ENCODE measurements around the gene RBM45.
"Not testable (repeated sequence)": the region's sequence is repeated elsewhere in the genome, so short reads cannot be mapped to it uniquely, and the experiment has no call there.

Gene RBM45

GRCh38 chr2:178075006-178075326 is 37.3 kb upstream of the RBM45 start:
- ChIA-PET POLR2A (no interaction called here), CTCF (no interaction called here)
- no peak for TF ChIP-seq PKNOX1 (IDR thresholded peaks at IDR 0.05)
- TF ChIP-seq FOXM1 (IDR thresholded peaks at IDR 0.05; ENCODE audit: borderline replicate concordance): no peak
- TF ChIP-seq ZNF384 (IDR thresholded peaks at IDR 0.05): no peak
- TF ChIP-seq HDGF (IDR thresholded peaks at IDR 0.05; ENCODE audit: borderline replicate concordance): no peak
- TF ChIP-seq LEF1 (IDR thresholded peaks at IDR 0.05; ENCODE audit: borderline replicate concordance): no peak
- TF ChIP-seq ELF4 (IDR thresholded peaks at IDR 0.05): no peak
- no peak for TF ChIP-seq CTBP1 (IDR thresholded peaks at IDR 0.05; ENCODE audit: borderline replicate concordance)
- TF ChIP-seq SUZ12 (IDR thresholded peaks at IDR 0.05): no peak
- TF ChIP-seq L3MBTL2 (conservative IDR thresholded peaks at IDR 0.05): no peak
- no peak for DNase-seq (ENCODE audit: extremely low spot score)

DNA sequence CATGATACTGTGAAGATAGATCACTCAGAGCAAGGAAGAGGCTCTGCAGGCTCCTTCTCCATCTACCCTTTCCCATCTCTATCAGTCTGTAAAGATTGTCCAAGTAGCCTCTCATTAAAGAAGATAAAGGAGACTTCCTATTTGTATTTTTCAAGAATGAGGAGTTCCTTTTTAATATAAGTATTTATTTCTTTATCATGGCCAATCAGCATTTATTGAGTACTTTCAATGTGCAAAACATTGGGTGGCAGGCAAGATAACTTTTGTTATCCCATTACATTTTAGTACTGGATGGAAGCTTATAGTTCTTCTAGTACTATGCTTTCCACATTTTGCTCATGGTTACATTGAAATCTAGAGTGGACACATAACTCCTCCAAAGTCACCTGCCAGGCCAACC is 36.1 kb upstream of the RBM45 start:
- no peak for TF ChIP-seq ELF4 (IDR thresholded peaks at IDR 0.05)
- TF ChIP-seq FOXK2 (IDR thresholded peaks at IDR 0.05): no peak
- no peak for TF ChIP-seq LEF1 (IDR thresholded peaks at IDR 0.05; ENCODE audit: borderline replicate concordance)
- TF ChIP-seq L3MBTL2 (conservative IDR thresholded peaks at IDR 0.05): no peak
- no peak for TF ChIP-seq SP1 (IDR thresholded peaks at IDR 0.05)
- no peak for TF ChIP-seq FOXA1 (IDR thresholded peaks at IDR 0.05)
- TF ChIP-seq TARDBP (IDR thresholded peaks at IDR 0.05): no peak
- TF ChIP-seq HDGF (IDR thresholded peaks at IDR 0.05; ENCODE audit: borderline replicate concordance): no peak
- TF ChIP-seq PKNOX1 (IDR thresholded peaks at IDR 0.05): no peak
- no peak for TF ChIP-seq NFRKB (IDR thresholded peaks at IDR 0.05)
- TF ChIP-seq ARNT (IDR thresholded peaks at IDR 0.05): no peak
- TF ChIP-seq CTBP1 (IDR thresholded peaks at IDR 0.05; ENCODE audit: borderline replicate concordance): no peak
- TF ChIP-seq BHLHE40 (IDR thresholded peaks at IDR 0.05; ENCODE audit: borderline replicate concordance): no peak
- TF ChIP-seq ZNF384 (IDR thresholded peaks at IDR 0.05): no peak
- TF ChIP-seq FOXM1 (IDR thresholded peaks at IDR 0.05; ENCODE audit: borderline replicate concordance): no peak
- no peak for TF ChIP-seq SUZ12 (IDR thresholded peaks at IDR 0.05)
- DNase-seq (ENCODE audit: extremely low spot score): no peak
- ChIA-PET POLR2A (no interaction called here), CTCF (no interaction called here)

- CTCF ChIA-PET; POLR2A ChIA-PET; DNase-seq (ENCODE audit: extremely low spot score): not testable (repeated sequence)
Measured at GRCh38 chr2:178079279-178079678, 33.0 kb upstream of the RBM45 start.

- ChIA-PET POLR2A (no interaction called here), CTCF (interaction anchor here (0.7 kb wide), 1 partner anchor 10 kb away, joined by 4 read pairs; the partner anchor contains the start of gene PDE11A)
- no peak for DNase-seq (ENCODE audit: extremely low spot score)
- TF ChIP-seq ZNF384 (IDR thresholded peaks at IDR 0.05) (no peak), NFRKB (IDR thresholded peaks at IDR 0.05) (no peak), BHLHE40 (IDR thresholded peaks at IDR 0.05; ENCODE audit: borderline replicate concordance) (no peak), LEF1 (IDR thresholded peaks at IDR 0.05; ENCODE audit: borderline replicate concordance) (no peak), FOXK2 (IDR thresholded peaks at IDR 0.05) (no peak), FOXA1 (IDR thresholded peaks at IDR 0.05) (no peak), HDGF (IDR thresholded peaks at IDR 0.05; ENCODE audit: borderline replicate concordance) (no peak), CTBP1 (IDR thresholded peaks at IDR 0.05; ENCODE audit: borderline replicate concordance) (no peak), ELF4 (IDR thresholded peaks at IDR 0.05) (no peak)
Measured at GRCh38 chr2:178082408-178083045, 29.7 kb upstream of the RBM45 start.

DNA sequence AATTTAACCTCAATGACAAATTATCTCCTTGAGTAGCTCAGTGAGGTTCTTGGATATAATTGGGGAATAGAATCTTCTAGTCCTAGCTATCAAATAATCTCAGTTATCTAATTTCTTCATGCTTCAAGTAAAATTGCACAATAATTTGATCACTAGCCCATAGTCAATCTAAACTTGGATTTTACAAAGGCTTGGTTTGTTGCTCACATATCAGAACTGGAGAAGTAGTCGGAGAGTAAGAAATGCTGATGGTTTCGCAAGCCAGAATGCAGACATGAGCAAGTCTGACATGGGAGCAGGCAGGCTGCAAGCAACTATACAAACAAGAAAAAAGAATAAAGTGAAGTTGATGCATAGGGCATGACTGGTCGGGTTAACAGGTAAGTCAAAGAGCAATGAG is 28.0 kb upstream of the RBM45 start:
- ChIA-PET POLR2A (no interaction called here), CTCF (no interaction called here)
- TF ChIP-seq SP1 (IDR thresholded peaks at IDR 0.05) (no peak), TARDBP (IDR thresholded peaks at IDR 0.05) (no peak), PKNOX1 (IDR thresholded peaks at IDR 0.05) (no peak), ELF4 (IDR thresholded peaks at IDR 0.05) (no peak)
- no peak for DNase-seq (ENCODE audit: extremely low spot score)

DNA sequence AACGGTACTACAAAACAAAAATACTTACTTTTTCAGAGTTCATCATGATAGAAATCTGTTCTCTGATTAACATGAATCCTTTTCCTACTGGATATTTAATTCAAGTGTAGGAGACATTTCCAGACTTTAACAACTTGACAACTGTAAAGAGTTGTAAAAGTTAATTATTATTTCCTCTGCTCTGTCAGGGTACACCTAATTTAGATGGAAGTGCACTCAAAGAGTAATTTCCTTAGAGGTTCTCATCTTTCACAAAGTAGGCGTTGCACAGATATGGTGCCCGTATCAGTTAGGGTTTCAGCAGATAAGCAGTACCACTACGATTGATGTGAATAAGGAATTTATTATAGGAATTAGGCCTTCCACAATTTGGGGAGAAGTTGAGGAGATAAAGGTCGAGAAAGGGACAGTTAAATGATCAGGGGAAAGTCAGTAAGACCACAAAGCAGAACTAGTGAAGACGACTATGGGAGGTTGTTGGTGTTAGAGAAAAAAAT is 23.4 kb upstream of the RBM45 start:
- ChIA-PET CTCF (no interaction called here), POLR2A (no interaction called here)
- TF ChIP-seq FOXA1 (IDR thresholded peaks at IDR 0.05) (no peak), SUZ12 (IDR thresholded peaks at IDR 0.05) (no peak), FOXK2 (IDR thresholded peaks at IDR 0.05) (no peak), ZNF384 (IDR thresholded peaks at IDR 0.05) (no peak), CTBP1 (IDR thresholded peaks at IDR 0.05; ENCODE audit: borderline replicate concordance) (no peak), BHLHE40 (IDR thresholded peaks at IDR 0.05; ENCODE audit: borderline replicate concordance) (no peak), NFRKB (IDR thresholded peaks at IDR 0.05) (no peak), ELF4 (IDR thresholded peaks at IDR 0.05) (no peak), SP1 (IDR thresholded peaks at IDR 0.05) (no peak)
- no peak for DNase-seq (ENCODE audit: extremely low spot score)

DNA sequence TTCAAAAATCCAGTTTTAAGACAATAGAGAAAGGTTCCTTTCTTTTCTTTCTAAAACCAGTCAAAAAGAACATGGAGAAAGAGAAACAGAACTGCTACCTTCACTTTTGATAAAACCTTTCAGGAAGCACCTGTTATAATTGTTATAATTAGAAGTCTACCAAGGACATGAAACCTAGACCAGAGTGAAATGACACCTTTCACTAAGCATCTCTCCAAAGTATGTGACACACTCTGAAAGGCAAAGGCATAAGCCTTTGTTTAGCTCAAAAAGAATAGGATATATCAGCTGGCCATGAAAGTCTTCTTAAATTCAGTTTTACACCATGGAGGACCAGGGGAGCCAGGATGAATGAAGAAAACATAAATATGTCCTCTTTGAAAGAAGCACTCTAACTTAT is 18.8 kb upstream of the RBM45 start:
- TF ChIP-seq ARNT (IDR thresholded peaks at IDR 0.05): no peak
- TF ChIP-seq L3MBTL2 (conservative IDR thresholded peaks at IDR 0.05): no peak
- TF ChIP-seq HDGF (IDR thresholded peaks at IDR 0.05; ENCODE audit: borderline replicate concordance): no peak
- TF ChIP-seq BHLHE40 (IDR thresholded peaks at IDR 0.05; ENCODE audit: borderline replicate concordance): no peak
- TF ChIP-seq CTBP1 (IDR thresholded peaks at IDR 0.05; ENCODE audit: borderline replicate concordance): no peak
- TF ChIP-seq SUZ12 (IDR thresholded peaks at IDR 0.05): no peak
- TF ChIP-seq PKNOX1 (IDR thresholded peaks at IDR 0.05): no peak
- TF ChIP-seq ELF4 (IDR thresholded peaks at IDR 0.05): no peak
- TF ChIP-seq FOXM1 (IDR thresholded peaks at IDR 0.05; ENCODE audit: borderline replicate concordance): no peak
- TF ChIP-seq ZNF384 (IDR thresholded peaks at IDR 0.05): no peak
- no peak for TF ChIP-seq LEF1 (IDR thresholded peaks at IDR 0.05; ENCODE audit: borderline replicate concordance)
- TF ChIP-seq SP1 (IDR thresholded peaks at IDR 0.05): no peak
- TF ChIP-seq FOXK2 (IDR thresholded peaks at IDR 0.05): no peak
- DNase-seq (ENCODE audit: extremely low spot score): no peak
- ChIA-PET POLR2A (no interaction called here), CTCF (no interaction called here)
